CD4-positive, CD25-positive, alpha-beta regulatory T cell (primary cell): ENCODE measurements around the gene ELAVL1. TPM values are rescaled to one million over a fixed set of nuclear protein-coding genes. Genes with fewer than 3 reads are reported as not detected.
A peak's percentile ranks its signal among the peaks of the same experiment; 100 is the strongest.

Experiments used
- ATAC-seq, 2 donors: fragments of 150-1000 bp; cut with Tn5 transposase; one replicate each; pipeline ENCODE4 v1.10.0; 2021; ENCODE audit warnings: low read depth in 2 of 2, moderate number of reproducible peaks in 2 of 2, moderate library complexity in 1 of 2
- DNase-seq, 3 donors: peaks; one replicate each; pipeline versions ENCODE4 v3.0.0 to v3.0.0-alpha.2; 2012 to 2022; ENCODE audit warnings: mixed read lengths in 1 of 3
- H3K27ac ChIP-seq: one replicate; pipeline ENCODE4 v1.7.0; 2013; ENCODE audit warnings: mild to moderate bottlenecking, low read length; ENCODE audit not compliant: insufficient read depth, poor library complexity, severe bottlenecking
- H3K27me3 ChIP-seq: one replicate; pipeline ENCODE4 v1.7.0; 2013; ENCODE audit warnings: low read length; ENCODE audit not compliant: control insufficient read depth, insufficient read depth
- H3K36me3 ChIP-seq: one replicate; pipeline ENCODE4 v1.7.0; 2013; ENCODE audit warnings: mild to moderate bottlenecking, low read length, moderate library complexity; ENCODE audit not compliant: control insufficient read depth, insufficient read depth
- H3K4me1 ChIP-seq: 2 replicates; pipeline ENCODE4 v1.7.0; 2013; ENCODE audit warnings: mild to moderate bottlenecking, low read length; ENCODE audit not compliant: insufficient read depth, control insufficient read depth, poor library complexity, severe bottlenecking
- H3K4me3 ChIP-seq: one replicate; pipeline ENCODE4 v1.7.0; 2013; ENCODE audit warnings: low read depth, mild to moderate bottlenecking, low read length, moderate library complexity
- H3K9me3 ChIP-seq, 2 experiments: 1 replicate in 1 of 2; 2 replicates in 1 of 2; pipeline ENCODE4 v1.7.0; 2013; ENCODE audit warnings: low read length in 2 of 2, mild to moderate bottlenecking in 1 of 2, moderate library complexity in 1 of 2; ENCODE audit not compliant: control insufficient read depth in 2 of 2
- H3K27ac Mint-ChIP-seq, 3 donors: one replicate each; pipeline ENCODE4 v1.8.0; 2020 to 2022; ENCODE audit warnings: mild to moderate bottlenecking in 3 of 3, mixed read lengths in 3 of 3, moderate library complexity in 2 of 3
- H3K27me3 Mint-ChIP-seq: one replicate; pipeline ENCODE4 v1.8.0; 2022; ENCODE audit warnings: mild to moderate bottlenecking, mixed read lengths
- H3K36me3 Mint-ChIP-seq: one replicate; pipeline ENCODE4 v1.8.0; 2020; ENCODE audit warnings: mixed read lengths
- H3K4me1 Mint-ChIP-seq, 4 donors: one replicate each; pipeline ENCODE4 v1.8.0; 2020 to 2022; ENCODE audit warnings: mixed read lengths in 4 of 4, mild to moderate bottlenecking in 1 of 4
- H3K4me3 Mint-ChIP-seq, 4 donors: one replicate each; pipeline ENCODE4 v1.8.0; 2020 to 2022; ENCODE audit warnings: mild to moderate bottlenecking in 4 of 4, mixed read lengths in 4 of 4, moderate library complexity in 3 of 4
- H3K9me3 Mint-ChIP-seq, 7 donors: one replicate each; pipeline ENCODE4 v1.8.0; 2020 to 2022; ENCODE audit warnings: mixed read lengths in 7 of 7, mild to moderate bottlenecking in 3 of 7, moderate library complexity in 2 of 7
- polyA plus RNA-seq, 4 donors: library from polyadenylated mRNA; unstranded; fragments of 300-500 nt; fragmentation: Illumina TruSeq; gene quantifications; one replicate each; pipeline ENCODE4 v1.2.3, GENCODE V29; 2021
- total RNA-seq: library from RNA; stranded (reverse); gene quantifications from one replicate; pipeline ENCODE4 v1.2.3, GENCODE V29; 2022

The ELAVL1 gene
- total and polyA plus RNA-seq, 5 donors from 2014 or later = 39.6 to 52.0 (median 48.0) TPM

GRCh38 chr19:8004723-8005513 lies 523 bp downstream of the ELAVL1 start:
- no peaks in the 10 kb centered on the region for H3K36me3 ChIP-seq
- Mint-ChIP-seq H3K4me3 (peak overlapping the region; percentile 66 to 94 (median 92)), H3K4me1 (peaks cover 18 to 48% (median 30%) of the 10 kb centered on the region in 4 donors), H3K27ac (peak overlapping the region in 2 of 3 donors; percentile 92 to 96), H3K27me3 (no peaks in the 10 kb centered on the region), H3K9me3 (no peaks in the 10 kb centered on the region), H3K36me3 (no peaks in the 10 kb centered on the region)
- no peaks in the 10 kb centered on the region for H3K9me3 ChIP-seq
- ATAC-seq (peak in 1 of 2 donors; percentile 18), DNase-seq (peak; percentile 12 to 46 (median 12))
- peaks cover 45% of the 10 kb centered on the region for H3K4me1 ChIP-seq
- no peaks in the 10 kb centered on the region for H3K27me3 ChIP-seq
- peak overlapping the region; percentile 72 for H3K4me3 ChIP-seq
- peak overlapping the region; percentile 23 for H3K27ac ChIP-seq

GRCh38 chr19:8004001-8004400 lies 1.4 kb downstream of the ELAVL1 start:
- Mint-ChIP-seq H3K9me3 (no peaks in the 10 kb centered on the region), H3K4me3 (peak overlapping the region; percentile 66 to 94 (median 92)), H3K36me3 (no peaks in the 10 kb centered on the region), H3K27ac (peak overlapping the region in 2 of 3 donors; percentile 92 to 96), H3K27me3 (no peaks in the 10 kb centered on the region), H3K4me1 (peaks cover 18 to 53% (median 32%) of the 10 kb centered on the region in 4 donors)
- DNase-seq (no peak), ATAC-seq (no peak)
- no peak overlapping the region for H3K27ac ChIP-seq
- H3K9me3 ChIP-seq = no peaks in the 10 kb centered on the region
- H3K4me3 ChIP-seq = peak overlapping the region; percentile 72
- H3K4me1 ChIP-seq = peaks cover 46% of the 10 kb centered on the region
- H3K36me3 ChIP-seq = no peaks in the 10 kb centered on the region
- H3K27me3 ChIP-seq = no peaks in the 10 kb centered on the region

DNA sequence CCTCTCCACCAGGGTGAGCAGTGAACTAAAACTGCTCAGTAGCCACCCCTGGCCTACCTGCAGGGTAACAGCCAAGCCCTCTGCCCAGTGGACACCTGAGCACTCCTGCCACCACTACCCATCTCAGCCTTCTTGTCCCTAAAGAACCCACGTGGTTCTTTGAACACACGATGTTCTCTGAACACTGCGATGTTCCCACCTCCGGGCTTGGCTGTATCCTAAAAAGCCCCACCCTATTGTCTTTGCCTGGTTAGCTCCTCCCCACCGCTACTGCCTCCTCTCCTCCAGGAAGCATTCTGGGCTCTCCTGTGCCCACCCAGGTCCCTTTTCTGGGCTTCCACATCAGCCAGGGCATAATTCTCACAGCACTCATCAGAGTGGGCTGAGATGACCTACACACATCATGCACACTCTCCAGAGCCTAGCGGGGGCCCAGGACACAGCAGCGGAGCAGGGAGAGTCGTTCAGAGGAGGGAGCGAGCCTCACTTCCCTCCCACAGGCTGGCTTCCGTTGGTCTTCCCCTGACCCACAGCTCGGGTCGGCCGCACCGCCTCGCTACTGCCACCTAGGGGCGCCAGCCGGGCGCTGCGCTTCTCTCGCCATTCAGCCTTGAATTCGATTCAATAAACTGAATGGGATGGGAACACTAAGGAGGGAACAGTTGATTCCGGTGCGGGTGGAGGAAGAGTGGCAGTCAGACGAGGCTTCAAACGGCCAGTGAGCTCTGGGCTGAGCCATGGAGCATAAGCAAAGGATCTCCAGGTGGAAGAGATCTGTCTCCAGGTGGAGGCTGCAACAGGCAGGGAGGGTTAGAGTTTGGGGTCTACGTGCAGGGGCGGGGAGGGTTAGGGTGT lies 3.2 kb downstream of the ELAVL1 start:
- Mint-ChIP-seq H3K27ac (peak overlapping the region; percentile 91 to 93 (median 91)), H3K9me3 (no peaks in the 10 kb centered on the region), H3K27me3 (no peaks in the 10 kb centered on the region), H3K36me3 (no peaks in the 10 kb centered on the region), H3K4me1 (peaks cover 18 to 62% (median 35%) of the 10 kb centered on the region in 4 donors), H3K4me3 (peak overlapping the region; percentile 74 to 94 (median 87))
- Histone ChIP-seq H3K9me3 (no peaks in the 10 kb centered on the region), H3K4me3 (peak overlapping the region; percentile 34), H3K4me1 (peaks cover 59% of the 10 kb centered on the region), H3K27ac (peak overlapping the region; percentile 48), H3K36me3 (no peaks in the 10 kb centered on the region), H3K27me3 (no peaks in the 10 kb centered on the region)
- ATAC-seq (peak; percentile 35 to 48), DNase-seq (peak; percentile 56 to 71 (median 63))

GRCh38 chr19:8001651-8001994 lies 3.8 kb downstream of the ELAVL1 start:
- H3K36me3 Mint-ChIP-seq = no peaks in the 10 kb centered on the region
- no peaks in the 10 kb centered on the region for H3K27me3 Mint-ChIP-seq
- DNase-seq (no peak), ATAC-seq (no peak)
- Histone ChIP-seq H3K4me1 (peaks cover 59% of the 10 kb centered on the region), H3K27ac (peak overlapping the region; percentile 48), H3K36me3 (no peaks in the 10 kb centered on the region), H3K9me3 (no peaks in the 10 kb centered on the region), H3K27me3 (no peaks in the 10 kb centered on the region), H3K4me3 (no peak overlapping the region)
- H3K4me3 Mint-ChIP-seq = peak overlapping the region; percentile 74 to 94 (median 87)
- peak overlapping the region in 2 of 3 donors; percentile 86 to 91 for H3K27ac Mint-ChIP-seq
- peaks cover 18 to 65% (median 40%) of the 10 kb centered on the region in 4 donors for H3K4me1 Mint-ChIP-seq
- H3K9me3 Mint-ChIP-seq = no peaks in the 10 kb centered on the region

- Mint-ChIP-seq H3K36me3 (no peaks in the 10 kb centered on the region), H3K27ac (no peak overlapping the region), H3K27me3 (no peaks in the 10 kb centered on the region), H3K4me3 (peak overlapping the region in 2 of 4 donors; percentile 5 to 90), H3K9me3 (no peaks in the 10 kb centered on the region), H3K4me1 (peaks cover 18 to 73% (median 44%) of the 10 kb centered on the region in 4 donors)
- no peak for ATAC-seq
- H3K4me1 ChIP-seq = peaks cover 55% of the 10 kb centered on the region
- no peaks in the 10 kb centered on the region for H3K27me3 ChIP-seq
- no peak for DNase-seq
- no peaks in the 10 kb centered on the region for H3K9me3 ChIP-seq
- H3K36me3 ChIP-seq = no peaks in the 10 kb centered on the region
- H3K4me3 ChIP-seq = no peak overlapping the region
- no peak overlapping the region for H3K27ac ChIP-seq
Measured at GRCh38 chr19:8000298-8001038, 5.0 kb downstream of the ELAVL1 start.

DNA sequence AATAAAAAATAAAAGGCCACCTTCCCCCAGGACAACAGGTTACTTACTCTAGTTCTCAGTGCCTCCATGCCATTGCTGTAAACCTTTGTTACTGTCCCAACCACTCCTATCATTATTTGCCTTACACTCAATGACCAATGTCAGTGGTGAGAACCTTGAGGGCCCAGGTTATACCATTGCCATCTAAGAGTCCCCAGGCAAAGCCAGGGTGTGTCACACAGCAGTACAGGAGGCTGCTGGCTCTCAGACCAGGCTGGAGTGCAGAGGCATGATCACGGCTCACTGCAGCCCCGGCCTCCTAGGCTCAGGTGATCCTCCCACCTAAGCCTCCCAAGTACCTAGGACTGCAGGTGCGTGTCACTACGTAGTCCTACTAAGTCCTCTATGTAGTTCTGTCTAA lies 6.1 kb downstream of the ELAVL1 start:
- H3K27me3 ChIP-seq = no peaks in the 10 kb centered on the region
- Mint-ChIP-seq H3K4me3 (peak overlapping the region in 2 of 4 donors; percentile 16 to 21), H3K4me1 (peaks cover 19 to 79% (median 51%) of the 10 kb centered on the region in 4 donors), H3K36me3 (no peaks in the 10 kb centered on the region), H3K27me3 (no peaks in the 10 kb centered on the region), H3K27ac (no peak overlapping the region), H3K9me3 (no peaks in the 10 kb centered on the region)
- no peak overlapping the region for H3K4me3 ChIP-seq
- ATAC-seq = no peak
- DNase-seq = no peak
- no peak overlapping the region for H3K27ac ChIP-seq
- no peaks in the 10 kb centered on the region for H3K36me3 ChIP-seq
- H3K9me3 ChIP-seq = no peaks in the 10 kb centered on the region
- H3K4me1 ChIP-seq = peaks cover 48% of the 10 kb centered on the region

GRCh38 chr19:7997809-7998480 lies 7.5 kb downstream of the ELAVL1 start:
- Mint-ChIP-seq H3K27me3 (no peaks in the 10 kb centered on the region), H3K36me3 (no peaks in the 10 kb centered on the region), H3K27ac (no peak overlapping the region), H3K4me1 (peaks cover 20 to 77% (median 50%) of the 10 kb centered on the region in 4 donors), H3K4me3 (no peak overlapping the region), H3K9me3 (no peaks in the 10 kb centered on the region)
- peaks cover 37% of the 10 kb centered on the region for H3K4me1 ChIP-seq
- H3K36me3 ChIP-seq = no peaks in the 10 kb centered on the region
- H3K27ac ChIP-seq = no peak overlapping the region
- no peak for DNase-seq
- no peaks in the 10 kb centered on the region for H3K27me3 ChIP-seq
- H3K4me3 ChIP-seq = no peak overlapping the region
- no peaks in the 10 kb centered on the region for H3K9me3 ChIP-seq
- ATAC-seq = no peak
